Posterior vena cava (tissue), 2 donors: ENCODE data around the gene SOX9. TPM values are rescaled to one million over a fixed set of nuclear protein-coding genes. Genes with fewer than 3 reads are reported as not detected.
"Not testable (repeated sequence)": the region's sequence is repeated elsewhere in the genome, so short reads cannot be mapped to it uniquely, and the experiment has no call there.

ENCODE experiments used
- DNase-seq: peaks from one replicate; pipeline ENCODE4 v3.0.0-alpha.2; 2020; ENCODE audit warnings: low spot score
- intact Hi-C, 2 donors: fragments of 100-400 bp; cut with DNase I; formaldehyde crosslinking; loops; one replicate each; pipeline versions ENCODE4 v1.14.1 to v1.14.2; 2022 to 2023
- total RNA-seq, 2 donors: library from RNA; stranded (reverse); fragmentation: NEBNext Ultra II Directional; extraction: Animal tissue kit (Norgen Biotek cat#: 25700); gene quantifications; one replicate each; pipeline ENCODE4 v1.2.1, GENCODE V29; 2021
- donor health status: DM: yes; HTN: yes; CAD: no.
- donor health status: DM: yes; HTN: yes; CAD: no.

Gene SOX9
- total RNA-seq, 2 donors from 2014 or later, result 1.1 to 3.2 TPM

- peak; percentile 85 for DNase-seq
- intact Hi-C loops, result no loop called here
Measured at GRCh38 chr17:72122765-72123529, 2.1 kb downstream of the SOX9 start.

- intact Hi-C loops, result no loop called here
- DNase-seq, result no peak
Measured at GRCh38 chr17:72123530-72124437, 3.0 kb downstream of the SOX9 start.

GRCh38 chr17:72124438-72124775 lies 3.6 kb downstream of the SOX9 start:
- DNase-seq, result no peak
- intact Hi-C loops, result no loop called here

- no peak for DNase-seq
- intact Hi-C loops, result no loop called here
Measured at GRCh38 chr17:72125226-72125651, 4.4 kb downstream of the SOX9 start.

- no peak for DNase-seq
- intact Hi-C loops, result no loop called here
Measured at GRCh38 chr17:72125742-72126141, 4.9 kb downstream of the SOX9 start.

GRCh38 chr17:72126575-72127486 lies 6.0 kb downstream of the SOX9 start:
- intact Hi-C loops, result no loop called here

GRCh38 chr17:72128039-72128438 lies 7.2 kb downstream of the SOX9 start:
- intact Hi-C loops, result no loop called here
- DNase-seq, result no peak

More at GRCh38 chr17:72126575-72127486, 6.0 kb downstream of the SOX9 start:
- no peak for DNase-seq

GRCh38 chr17:72134608-72135394 lies 14.0 kb downstream of the SOX9 start:
- intact Hi-C loops, result no loop called here
- DNase-seq, result no peak

- intact Hi-C loops, result no loop called here
- DNase-seq, result no peak
Measured at GRCh38 chr17:72135546-72136325, 14.9 kb downstream of the SOX9 start.

- DNase-seq, result no peak
- intact Hi-C loops, result no loop called here
Measured at GRCh38 chr17:72136692-72137091, 15.9 kb downstream of the SOX9 start.

GRCh38 chr17:72137161-72137560 lies 16.3 kb downstream of the SOX9 start:
- intact Hi-C loops, result no loop called here
- no peak for DNase-seq

- no peak for DNase-seq
- intact Hi-C loops, result no loop called here
Measured at GRCh38 chr17:72139212-72139611, 18.4 kb downstream of the SOX9 start.

GRCh38 chr17:72141336-72141735 lies 20.5 kb downstream of the SOX9 start:
- intact Hi-C loops, result no loop called here
- DNase-seq, result no peak

- intact Hi-C loops, DNase-seq: not testable (repeated sequence)
Measured at GRCh38 chr17:72142097-72142496, 21.3 kb downstream of the SOX9 start.

GRCh38 chr17:72142614-72143013 lies 21.8 kb downstream of the SOX9 start:
- no peak for DNase-seq
- intact Hi-C loops, result no loop called here

- intact Hi-C loops, result no loop called here
- DNase-seq, result no peak
Measured at GRCh38 chr17:72143245-72143644, 22.4 kb downstream of the SOX9 start.

- no peak for DNase-seq
- intact Hi-C loops, result no loop called here
Measured at GRCh38 chr17:72144101-72144500, 23.3 kb downstream of the SOX9 start.

GRCh38 chr17:72145562-72145961 lies 24.7 kb downstream of the SOX9 start:
- intact Hi-C loops, result no loop called here
- DNase-seq, result no peak
